CD4-positive, alpha-beta T cell treated with Interleukin-4 for 4 hours (primary cell): ENCODE measurements around the gene PPFIA2.

ENCODE experiments used
- DNase-seq: peaks from one replicate; pipeline ENCODE4 v3.0.0-alpha.2; 2020

Gene PPFIA2

DNA sequence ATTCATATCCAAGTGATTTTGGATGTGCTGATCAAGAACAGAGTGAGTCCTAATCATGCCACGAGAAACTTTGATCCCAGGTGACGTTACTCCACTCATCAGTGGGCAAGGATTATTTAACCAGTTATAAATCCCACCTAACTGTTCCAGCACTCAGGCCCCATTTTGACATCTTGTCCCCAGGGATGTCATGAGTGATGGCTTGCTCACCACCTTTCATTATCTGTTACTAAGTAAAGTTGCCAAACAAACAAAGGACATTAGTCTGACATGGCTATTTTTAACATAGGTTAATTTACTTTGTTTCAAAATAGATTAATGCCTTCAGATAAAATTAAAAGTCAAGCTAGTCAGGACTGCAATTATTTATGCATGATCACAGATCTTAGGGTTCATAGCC lies 425.3 kb downstream of the PPFIA2 start:
- DNase-seq, result no peak

DNA sequence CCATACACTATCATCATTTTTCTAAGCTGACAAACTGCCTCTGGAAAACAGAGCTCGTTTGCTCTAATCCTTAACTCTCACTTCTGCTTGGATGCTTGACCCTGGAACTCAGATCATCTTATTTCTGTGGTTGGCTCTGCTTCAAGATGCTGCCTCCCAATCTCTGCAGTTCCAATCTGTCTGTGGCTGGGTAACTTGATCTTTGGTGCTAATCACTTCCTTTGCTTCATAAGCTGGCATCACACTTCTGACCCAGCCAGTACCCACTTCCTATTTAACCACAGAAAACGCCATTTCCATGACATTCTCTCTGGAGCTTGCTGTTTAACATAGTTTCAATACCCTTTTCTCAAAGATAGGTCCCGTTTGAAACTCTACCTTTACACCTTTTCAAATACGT lies 427.1 kb downstream of the PPFIA2 start:
- DNase-seq, result no peak

DNA sequence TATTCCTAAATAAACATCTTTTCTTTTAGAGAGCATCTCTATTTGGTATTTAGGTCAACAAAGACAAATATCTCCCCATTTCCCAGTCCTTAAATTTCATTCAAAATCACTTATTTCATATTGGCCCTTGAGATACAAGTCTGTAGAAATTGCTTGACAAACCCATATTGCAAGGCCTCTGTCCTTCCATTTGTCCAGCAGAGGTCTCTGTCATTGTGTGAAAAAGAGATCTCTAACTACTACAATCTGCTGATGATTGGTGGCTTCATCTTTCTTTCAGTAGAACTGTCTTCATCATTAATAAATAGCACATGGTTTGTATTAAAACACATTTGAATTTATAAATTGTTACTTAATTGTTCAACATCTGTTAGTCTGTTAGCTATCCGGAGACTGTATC lies 428.7 kb downstream of the PPFIA2 start:
- DNase-seq, result no peak

DNA sequence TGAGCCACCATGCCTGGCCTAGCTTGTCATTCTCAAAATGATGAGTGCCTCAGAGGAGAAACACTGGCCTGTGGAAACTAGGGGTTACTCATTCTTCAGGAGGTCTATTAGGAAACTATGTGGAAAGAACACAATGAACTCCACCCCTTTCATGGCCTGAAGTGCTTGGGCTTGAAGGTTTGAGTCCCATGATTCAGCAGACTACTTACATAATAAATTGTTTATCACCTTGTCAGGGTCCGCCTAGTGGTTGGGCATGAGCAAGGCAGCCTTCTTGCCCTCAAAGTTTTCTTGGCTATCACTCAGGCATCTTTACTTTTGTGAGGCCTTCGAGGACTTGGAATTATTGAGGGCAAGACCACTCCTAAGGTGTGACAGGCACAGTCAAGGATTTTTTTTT lies 430.1 kb downstream of the PPFIA2 start:
- DNase-seq, result no peak

DNA sequence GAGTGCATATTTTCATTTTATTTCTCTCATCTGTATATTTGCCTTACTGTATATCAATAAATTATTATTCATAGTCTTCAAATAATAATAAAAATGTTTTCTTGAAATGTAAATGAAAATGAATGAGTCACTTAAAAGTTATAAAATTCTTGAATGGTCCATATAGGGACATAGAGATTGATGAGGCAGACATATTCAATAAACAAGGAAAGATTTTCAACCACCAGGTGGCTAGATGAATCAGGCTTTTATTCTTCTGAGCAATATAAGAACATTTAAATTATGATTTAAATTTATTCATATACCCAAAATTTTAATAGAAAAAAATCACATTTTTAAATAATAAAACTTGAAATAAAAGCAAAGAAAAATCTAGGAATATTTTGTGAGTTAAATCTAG lies 431.7 kb downstream of the PPFIA2 start:
- no peak for DNase-seq

DNA sequence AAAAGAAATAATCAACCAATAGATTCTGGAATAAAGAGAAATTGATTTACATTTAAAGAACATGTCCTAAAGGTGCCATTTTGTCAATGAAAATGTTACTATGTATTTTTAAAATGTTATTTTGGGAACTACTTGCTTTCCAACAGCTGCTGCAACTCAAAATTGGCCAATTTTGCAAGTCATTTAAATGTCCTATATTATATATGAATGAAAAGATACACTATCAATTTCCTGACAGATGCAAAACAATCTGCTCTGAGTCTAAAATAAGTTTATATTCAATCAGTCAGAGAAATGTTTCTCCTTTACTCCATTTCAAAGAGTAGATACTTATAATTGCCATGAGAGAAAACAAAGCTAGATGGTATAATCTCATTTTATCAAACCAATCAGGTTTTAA lies 434.1 kb downstream of the PPFIA2 start:
- no peak for DNase-seq

DNA sequence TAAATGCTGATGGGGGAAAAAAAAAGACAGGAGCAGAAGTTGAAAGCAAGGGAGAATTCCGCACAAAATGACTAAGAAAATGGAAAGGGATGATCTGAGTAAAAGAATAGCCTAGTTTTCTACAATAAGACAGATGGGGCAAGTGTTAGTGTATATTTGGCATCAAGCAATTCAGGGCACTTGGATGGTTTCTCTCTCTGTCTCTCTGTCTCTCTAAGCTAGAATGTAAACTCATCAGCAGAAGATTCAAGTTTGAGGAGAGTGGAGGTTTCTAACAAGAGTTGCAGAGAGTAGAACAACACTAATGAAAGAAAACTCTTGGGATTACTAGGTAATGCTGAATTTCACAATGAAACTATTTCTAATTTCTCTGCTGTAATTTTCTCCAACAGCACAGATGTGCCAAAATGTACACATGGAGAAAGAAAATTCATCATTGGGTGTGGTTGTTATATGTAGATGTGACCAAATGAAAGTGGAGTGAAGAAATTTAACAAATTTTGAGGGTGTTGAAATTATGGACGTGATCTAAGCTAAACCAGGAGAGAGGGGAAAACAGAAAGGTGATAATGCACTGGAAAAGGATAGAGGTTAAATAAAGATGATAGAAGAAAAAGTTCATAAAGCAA lies 444.1 kb downstream of the PPFIA2 start:
- no peak for DNase-seq

DNA sequence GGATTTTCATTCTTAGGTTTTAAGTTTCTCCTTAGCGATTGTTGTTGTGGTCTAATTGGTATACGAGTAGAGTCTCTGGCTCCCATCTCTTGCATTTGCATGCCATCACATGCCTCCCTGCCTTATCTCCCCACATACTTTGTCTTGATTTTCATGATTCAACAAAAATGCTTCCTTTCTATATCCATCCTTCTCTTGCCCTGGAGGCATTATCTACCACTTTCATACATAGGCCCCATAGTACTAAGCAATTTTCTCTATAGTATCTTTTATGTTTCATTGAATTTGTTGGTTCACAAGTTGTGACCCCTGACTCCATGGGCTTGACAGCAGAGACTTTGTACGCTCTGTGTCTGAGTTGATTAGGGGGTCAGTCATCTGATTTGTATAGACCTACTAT lies 455.2 kb downstream of the PPFIA2 start:
- no peak for DNase-seq

DNA sequence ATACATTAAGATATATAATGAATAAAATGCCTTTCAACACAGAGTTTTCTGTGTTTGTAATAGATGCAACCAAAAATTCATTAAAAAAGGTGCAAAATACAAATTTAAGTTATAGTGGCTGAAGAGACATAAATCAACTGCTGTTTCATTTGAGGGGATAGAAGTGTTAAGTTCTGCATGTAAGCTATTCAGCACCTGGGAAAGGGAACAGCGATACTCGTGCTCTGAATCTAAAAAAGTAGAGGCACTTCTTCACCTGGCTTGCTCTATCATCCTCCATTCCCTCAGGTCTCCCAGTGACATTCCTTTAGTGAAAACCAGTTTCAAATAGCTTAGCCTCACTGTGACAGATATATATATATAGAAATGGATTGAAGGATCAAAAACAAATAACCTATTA lies 458.7 kb downstream of the PPFIA2 start:
- no peak for DNase-seq

DNA sequence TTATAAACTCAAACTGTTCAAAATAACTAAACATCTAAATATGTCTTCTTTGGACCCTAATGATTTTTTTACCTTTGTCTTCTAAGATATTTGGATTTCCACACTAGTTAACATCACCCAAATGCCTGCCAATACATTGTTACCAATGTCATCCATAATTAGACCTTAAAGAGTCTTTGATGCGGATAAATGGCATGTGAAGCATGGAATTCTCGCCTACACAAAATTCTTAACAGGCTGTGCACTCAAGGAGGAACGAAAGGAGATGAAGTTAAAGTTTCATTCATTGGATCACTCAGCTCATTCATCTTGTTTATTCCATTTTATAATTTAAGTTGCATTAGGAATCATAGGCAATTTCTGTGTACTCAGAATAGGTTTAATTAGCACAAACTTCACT lies 461.5 kb downstream of the PPFIA2 start:
- no peak for DNase-seq

DNA sequence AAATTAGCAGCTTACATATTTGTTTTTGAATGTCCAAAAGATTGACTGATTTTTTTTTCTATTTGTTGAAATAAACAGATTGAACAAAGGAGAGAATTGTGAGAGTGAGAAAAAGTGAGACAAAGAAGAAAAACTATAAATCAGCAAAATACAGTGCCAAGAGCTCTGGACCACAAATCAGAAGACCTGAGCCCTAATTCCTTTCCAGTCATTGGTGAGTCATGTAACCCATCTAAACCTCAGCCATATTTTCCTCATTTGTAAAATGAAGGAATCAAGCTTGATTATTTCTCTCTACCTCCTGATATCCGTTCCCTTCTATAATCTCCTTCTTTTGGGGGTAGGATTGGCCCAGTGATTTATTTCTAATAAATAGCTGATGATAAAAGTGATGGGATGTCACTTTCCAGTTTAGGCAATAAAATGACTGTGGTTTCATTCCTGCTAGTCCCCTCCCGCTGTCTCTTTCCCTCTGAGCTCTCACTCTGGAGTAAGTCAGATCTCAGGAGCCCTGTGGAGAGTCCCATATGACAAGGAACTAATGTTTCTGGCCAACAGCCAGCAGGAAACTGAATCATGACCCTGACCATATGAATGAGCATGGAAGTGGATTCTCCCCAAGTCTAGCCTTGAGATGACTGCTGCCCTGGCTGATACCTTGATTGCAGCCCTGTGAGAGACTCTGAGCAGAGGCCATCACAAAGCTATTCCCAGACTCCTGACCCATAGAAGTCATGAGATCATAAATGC lies 462.4 kb downstream of the PPFIA2 start:
- DNase-seq, result no peak

DNA sequence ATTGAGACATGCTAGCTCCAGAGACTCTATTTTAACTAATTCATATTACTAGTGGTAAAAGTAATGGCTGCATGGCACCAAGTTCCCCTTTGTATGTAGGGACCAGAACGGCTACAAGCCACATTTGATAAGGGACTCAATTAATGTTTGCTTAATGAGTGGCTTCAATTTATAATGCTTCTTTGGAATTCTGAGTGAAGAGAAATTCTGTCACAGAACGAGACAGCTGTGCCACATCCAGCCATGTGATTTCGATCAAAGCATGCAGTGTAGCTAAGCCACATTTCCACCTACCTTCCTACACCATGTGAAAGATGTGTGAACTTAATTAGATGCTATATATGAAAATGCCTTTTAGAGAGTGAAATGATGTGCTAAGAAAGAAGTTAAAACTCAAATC lies 463.9 kb downstream of the PPFIA2 start:
- no peak for DNase-seq

DNA sequence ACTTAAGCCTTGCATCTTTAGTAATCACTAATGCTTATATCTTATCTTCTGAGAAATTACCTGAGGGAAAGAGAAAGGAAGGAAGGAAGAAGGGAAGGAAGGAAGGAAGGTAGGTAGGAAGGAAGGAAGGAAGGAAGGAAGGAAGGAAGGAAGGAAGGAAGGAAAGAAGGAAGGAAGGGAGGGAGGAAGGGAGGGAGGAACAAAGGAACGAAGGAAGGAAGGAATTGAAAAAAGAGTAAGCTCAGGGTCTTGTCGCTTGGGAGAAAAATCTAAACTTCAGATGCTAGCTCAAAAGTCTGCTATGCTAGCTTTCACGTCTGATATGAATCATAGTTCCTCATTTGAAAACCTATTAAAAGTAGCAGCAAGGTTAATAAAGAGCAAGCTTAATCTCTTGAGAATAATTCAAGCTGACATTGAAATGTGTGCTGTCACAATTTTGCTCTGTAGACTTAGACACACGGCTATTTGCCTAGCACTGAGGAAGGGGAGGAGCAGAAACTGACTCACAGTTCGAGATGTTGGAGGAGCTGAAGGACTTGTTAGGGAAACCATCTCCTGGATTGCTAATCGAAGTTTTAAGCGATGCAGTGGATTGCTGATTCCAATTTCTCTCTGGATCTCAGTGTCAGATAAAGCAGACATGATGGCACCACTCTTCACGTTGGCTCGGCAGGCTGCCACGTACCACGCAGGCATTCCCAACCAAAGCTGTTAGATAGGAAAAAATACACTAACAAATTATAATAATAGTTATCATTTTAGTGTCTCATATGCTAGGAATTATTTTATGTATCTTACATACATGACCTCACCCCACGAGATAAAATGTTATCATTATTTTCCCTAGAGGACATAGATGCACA lies 464.6 kb downstream of the PPFIA2 start:
- no peak for DNase-seq

DNA sequence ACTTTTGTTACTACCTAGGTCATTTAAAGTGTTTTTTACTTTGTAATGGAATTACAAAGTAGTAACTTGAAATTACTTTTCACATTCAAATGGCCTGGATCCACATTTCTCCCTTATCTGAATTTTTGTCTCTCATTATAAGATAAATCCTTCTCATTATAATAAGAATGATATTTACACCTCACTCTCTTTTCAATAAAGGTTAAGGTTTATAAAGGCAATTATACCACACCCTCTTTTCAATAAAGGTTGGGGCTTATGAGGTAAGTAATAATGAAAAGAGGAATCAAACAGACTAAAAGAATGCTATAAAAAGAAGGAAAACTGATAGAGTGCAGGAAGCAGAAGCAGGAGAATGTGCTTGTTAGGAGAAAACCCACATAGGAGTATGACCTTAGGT lies 470.5 kb downstream of the PPFIA2 start:
- DNase-seq, result no peak

DNA sequence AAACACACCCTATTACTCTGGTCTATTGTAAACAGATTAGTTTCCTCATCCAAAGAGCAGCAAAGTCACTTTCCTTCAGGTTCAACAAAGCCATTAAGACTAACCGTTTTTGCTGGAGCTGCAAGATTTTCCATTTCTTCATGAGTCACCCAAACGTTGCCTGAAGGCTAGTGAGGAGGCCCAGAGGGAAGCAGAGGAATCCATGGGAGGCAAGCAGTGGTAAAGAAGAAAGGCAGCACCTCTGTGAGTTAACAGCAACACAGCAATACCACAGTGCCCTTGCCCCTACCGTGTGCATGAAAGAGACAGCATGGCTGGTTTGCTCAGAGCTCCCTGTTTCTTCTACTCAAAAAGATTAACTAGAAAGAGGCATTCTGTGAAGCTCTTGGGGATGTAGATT lies 475.0 kb downstream of the PPFIA2 start:
- no peak for DNase-seq

DNA sequence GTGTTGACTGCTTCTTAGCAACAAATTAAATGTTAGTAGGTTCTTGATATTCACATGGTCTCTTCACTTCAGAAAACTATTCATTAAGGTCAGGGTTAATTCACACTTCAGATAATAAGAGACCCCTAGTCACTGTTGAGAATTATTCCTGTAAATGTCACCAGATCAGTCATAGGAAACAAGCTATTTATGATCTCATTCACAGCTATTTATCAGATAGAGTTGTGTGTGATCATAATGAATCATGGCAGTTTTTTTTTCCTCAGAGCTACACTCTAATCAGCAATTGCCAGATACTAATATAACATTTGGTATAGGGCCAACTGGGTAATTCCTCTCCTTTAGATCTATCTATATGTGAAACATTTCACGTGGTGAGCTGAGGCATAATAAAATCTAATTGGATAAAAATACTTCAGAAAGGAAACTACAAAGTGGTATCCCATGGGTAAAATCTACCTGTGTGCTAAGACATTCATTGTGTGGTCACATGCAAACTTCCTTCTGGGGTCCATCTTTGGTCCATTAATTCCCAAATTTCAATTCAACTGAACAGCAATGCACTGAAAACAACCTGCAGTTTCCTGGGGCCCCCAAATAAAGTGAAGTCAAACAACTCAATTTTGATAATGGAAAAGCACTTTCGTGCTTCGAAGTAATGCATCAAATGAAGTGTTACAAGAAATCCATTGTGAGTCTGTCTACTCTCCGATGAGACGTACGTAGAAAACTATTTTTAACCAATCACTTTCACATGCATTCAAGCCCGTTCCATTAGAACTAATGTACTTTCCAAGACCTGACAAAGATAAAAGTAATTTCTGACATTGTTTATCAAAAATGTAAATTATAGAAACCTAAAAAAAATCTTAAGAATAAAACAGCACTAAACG lies 484.3 kb downstream of the PPFIA2 start:
- no peak for DNase-seq

DNA sequence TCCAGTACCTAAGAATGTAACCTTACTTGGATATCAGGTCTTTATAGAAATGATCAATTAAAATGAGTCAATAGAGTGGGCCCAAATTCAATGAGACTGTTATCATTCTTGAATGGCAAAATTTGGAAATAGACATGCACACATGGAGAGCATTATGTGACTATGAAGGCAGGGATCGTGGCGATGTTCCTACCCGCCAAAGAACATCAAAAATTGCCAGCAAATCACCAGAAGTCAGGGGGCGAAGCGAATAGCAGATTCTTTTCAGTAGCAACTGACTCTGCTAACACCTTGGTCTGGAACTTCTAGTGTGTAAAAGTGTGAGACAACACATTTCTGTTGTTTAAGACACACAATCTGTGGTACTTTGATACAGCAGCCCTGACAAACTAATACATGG lies 488.8 kb downstream of the PPFIA2 start:
- no peak for DNase-seq

DNA sequence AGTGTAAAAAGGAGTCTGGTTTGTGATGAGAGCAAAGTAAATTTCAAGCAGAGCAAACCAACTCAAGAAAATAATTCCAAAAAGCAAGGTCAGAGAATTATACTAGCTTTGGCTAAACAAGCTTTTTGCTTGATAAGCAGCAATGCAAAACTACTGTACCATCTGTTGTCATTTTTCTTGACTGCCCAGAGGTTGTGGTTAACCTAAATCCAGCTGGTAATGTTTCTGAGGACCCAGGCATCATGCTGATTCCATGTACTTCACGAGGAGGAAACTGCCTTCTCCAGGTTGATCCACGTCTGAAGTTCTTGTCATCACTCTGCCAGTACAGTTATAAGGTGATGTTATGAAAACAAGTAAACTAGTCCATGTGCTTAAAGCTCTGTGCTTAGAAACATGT lies 496.1 kb downstream of the PPFIA2 start:
- no peak for DNase-seq

DNA sequence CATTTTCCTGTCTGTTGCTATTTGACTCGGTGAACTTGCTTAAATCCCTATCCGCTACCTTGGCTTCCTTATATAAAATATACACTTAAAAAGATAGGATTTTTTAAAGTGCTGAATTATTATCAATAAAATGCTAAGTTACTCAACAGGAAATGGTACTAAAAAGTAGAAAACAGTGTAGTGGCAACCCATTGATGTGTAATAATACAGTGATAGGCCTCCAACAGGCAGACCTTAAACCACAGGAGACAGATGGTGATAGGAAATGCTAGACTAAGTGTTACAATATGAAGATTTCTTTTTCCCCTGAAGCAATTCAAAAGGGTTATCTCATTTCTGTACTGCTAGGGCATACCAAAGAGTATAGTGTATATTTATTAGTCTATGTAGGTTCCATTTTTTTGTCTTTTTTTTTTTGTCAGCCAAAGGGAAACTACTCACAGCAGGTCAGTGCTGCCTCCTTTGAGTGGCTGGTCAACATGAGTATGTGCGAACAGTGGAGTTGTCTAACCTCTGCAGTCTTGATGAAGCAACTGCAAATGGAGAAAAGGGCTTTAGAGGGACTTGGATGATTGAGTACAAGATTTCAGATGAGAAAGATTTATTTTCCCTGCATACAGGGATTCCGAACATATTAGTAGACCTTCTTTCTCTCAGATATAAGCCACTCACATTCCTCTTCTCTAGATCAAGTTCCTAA lies 497.5 kb downstream of the PPFIA2 start:
- DNase-seq, result no peak

DNA sequence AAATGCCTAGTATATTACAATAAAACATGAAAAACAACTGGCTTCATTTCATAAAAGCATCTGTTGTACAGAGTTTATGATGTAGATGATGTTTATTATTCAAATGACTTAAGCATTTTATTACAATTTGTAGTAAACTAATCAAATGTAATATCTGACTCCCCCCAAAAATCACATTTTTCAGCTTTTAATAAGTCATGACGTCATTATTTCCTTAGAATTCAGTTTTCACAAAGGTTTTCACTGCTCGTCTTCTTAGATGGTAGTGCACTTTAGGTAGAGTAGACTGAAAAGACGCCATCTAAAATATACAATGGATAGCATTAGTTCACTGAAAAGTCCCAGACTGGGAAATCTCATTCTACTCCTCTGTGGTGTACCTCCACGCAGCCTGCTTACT lies 499.8 kb downstream of the PPFIA2 start:
- DNase-seq, result no peak

DNA sequence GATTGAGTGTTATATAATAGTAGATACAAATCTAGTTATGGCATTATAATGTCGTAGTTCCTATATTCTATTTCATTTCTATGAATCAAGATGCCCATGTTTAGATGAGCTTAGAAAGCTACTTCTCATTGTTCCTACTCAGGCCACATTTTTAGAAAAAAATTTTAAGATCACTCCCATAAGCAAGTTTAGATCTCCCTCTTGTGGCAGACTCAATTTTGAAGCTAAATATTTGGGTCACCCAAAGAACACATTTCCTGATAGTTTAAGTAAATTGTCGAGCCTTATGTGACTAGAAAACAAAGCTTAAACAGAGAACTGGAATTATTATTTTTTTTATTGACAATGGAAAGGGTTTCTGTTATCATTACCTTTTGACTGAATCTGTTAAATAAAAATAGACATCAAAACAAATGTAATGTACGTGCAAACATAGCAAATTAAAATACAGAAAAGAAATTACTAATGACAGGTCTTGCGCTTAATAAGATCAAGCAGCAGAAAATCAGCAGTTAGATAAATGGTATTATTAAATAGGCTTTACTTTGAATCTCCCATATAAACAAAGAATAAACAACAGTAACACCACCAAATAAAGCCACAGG lies 501.1 kb downstream of the PPFIA2 start:
- DNase-seq, result no peak

DNA sequence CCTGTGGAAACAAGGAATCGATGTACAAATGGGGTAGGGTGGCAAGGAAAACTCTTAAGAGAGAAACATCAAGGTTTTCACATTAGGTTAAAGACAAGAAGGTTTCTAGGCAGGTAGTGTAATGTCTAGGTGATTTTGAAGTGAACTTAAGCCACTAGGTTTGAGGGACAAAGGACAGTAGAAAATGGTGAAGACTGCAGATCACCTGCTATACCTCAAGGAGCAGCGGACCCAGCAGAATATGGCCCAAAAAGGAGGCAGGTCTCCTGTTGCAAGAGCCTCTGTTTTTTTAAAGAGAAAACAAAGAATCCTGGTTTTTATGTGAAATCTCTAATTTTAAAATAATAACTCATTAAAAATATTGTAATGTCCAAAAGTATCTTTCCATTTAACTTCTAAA lies 503.2 kb downstream of the PPFIA2 start:
- no peak for DNase-seq
